ENCODE data around the gene FAM20C.

DNA sequence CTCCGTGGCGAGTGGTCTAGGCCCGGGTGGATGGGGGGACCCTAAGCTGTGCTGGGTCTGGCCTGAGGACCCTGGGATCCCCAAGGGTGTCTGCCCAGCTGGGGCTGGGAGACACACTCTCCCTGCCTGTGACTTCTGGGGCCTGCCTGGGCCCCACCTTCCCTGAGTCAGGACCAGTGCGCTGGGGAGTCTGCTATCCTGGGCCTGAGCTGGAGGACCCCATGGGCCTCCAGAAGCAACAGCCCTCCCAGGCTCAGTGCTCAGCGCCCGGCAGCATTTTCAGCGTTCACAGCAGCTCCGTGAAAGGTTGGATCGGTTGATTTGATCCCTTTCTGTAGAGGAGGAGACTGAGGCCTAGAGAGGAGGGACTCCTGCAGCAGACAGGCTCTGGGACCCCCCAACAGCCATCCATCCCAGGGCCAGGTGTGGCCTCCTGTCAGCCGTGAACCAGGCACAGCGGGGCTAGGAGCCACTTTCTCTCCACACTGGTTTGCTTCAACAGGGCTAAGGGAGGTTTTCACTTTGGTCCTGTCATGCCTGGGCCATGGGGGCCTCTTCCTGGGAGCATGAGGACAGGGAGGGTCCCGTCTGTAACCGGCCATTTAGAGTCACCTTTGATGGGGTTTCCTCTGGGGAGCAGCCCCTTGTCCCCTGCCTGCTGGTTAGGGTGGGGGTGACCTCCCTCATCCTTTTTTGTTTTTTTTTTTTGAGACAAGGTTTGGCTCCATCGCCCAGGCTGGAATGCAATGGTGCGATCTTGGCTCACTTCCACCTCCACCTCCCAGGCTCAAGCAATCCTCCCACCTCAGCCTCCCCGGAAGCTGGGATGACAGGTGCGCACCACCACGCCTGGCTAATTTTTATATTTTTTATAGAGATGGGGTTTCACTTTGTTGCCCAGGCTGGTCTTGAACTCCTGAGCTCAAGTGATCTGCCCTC is 110.0 kb downstream of the FAM20C start:
- TF ChIP-seq, protein P1, sequence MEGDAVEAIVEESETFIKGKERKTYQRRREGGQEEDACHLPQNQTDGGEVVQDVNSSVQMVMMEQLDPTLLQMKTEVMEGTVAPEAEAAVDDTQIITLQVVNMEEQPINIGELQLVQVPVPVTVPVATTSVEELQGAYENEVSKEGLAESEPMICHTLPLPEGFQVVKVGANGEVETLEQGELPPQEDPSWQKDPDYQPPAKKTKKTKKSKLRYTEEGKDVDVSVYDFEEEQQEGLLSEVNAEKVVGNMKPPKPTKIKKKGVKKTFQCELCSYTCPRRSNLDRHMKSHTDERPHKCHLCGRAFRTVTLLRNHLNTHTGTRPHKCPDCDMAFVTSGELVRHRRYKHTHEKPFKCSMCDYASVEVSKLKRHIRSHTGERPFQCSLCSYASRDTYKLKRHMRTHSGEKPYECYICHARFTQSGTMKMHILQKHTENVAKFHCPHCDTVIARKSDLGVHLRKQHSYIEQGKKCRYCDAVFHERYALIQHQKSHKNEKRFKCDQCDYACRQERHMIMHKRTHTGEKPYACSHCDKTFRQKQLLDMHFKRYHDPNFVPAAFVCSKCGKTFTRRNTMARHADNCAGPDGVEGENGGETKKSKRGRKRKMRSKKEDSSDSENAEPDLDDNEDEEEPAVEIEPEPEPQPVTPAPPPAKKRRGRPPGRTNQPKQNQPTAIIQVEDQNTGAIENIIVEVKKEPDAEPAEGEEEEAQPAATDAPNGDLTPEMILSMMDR (IDR thresholded peaks at IDR 0.05; ENCODE audit: low read depth, low read length): no peak
- no peak for TF ChIP-seq EZH2phosphoT487 (IDR thresholded peaks at IDR 0.05; ENCODE audit: low read depth)
